HG03139 (cell line): ENCODE measurements around the gene TYW3.
A peak's percentile ranks its signal among the peaks of the same experiment; 100 is the strongest.

ENCODE experiments used
- ATAC-seq: cut with Tn5 transposase; IDR thresholded peaks from one replicate; pipeline ENCODE4 v1.9.1; 2021; ENCODE audit not compliant: unreplicated experiment

The TYW3 gene

GRCh38 chr1:74732960-74733603, at the start of gene TYW3, which contains the start of gene CRYZ:
TSS of gene TYW3 (plus strand) at chr1:74733152. CDS start at chr1:74733245, 93 bp downstream.
TSS of gene CRYZ (minus strand) at chr1:74733050. CDS start at chr1:74724821, 8,229 bp downstream.
- peak; percentile 68 for ATAC-seq

GRCh38 chr1:74683656-74684055, 49.3 kb upstream of the TYW3 start:
- ATAC-seq = no peak

GRCh38 chr1:74684301-74684700, 48.7 kb upstream of the TYW3 start:
- no peak for ATAC-seq

- no peak for ATAC-seq
These were observed 46.0 kb upstream of the TYW3 start for GRCh38 chr1:74686928-74687327.

- ATAC-seq = peak; percentile 73
These were observed 43.2 kb upstream of the TYW3 start for GRCh38 chr1:74689621-74690363.

GRCh38 chr1:74690364-74690696, 42.6 kb upstream of the TYW3 start:
- no peak for ATAC-seq

GRCh38 chr1:74690909-74691308, 42.0 kb upstream of the TYW3 start:
- ATAC-seq = no peak

GRCh38 chr1:74693473-74693872, 39.5 kb upstream of the TYW3 start:
- no peak for ATAC-seq

GRCh38 chr1:74697832-74698231, 35.1 kb upstream of the TYW3 start:
- no peak for ATAC-seq

GRCh38 chr1:74699331-74699730, 33.6 kb upstream of the TYW3 start:
- ATAC-seq = no peak

GRCh38 chr1:74703386-74704182, 29.4 kb upstream of the TYW3 start:
- ATAC-seq = no peak

GRCh38 chr1:74712881-74713280, 20.1 kb upstream of the TYW3 start:
- ATAC-seq = no peak

- ATAC-seq = no peak
These were observed 19.1 kb upstream of the TYW3 start for GRCh38 chr1:74713849-74714248.

- ATAC-seq = no peak
These were observed 18.3 kb upstream of the TYW3 start for GRCh38 chr1:74714429-74715235.

- ATAC-seq = no peak
These were observed 17.8 kb upstream of the TYW3 start for GRCh38 chr1:74715236-74715502.

GRCh38 chr1:74715806-74716205, 17.1 kb upstream of the TYW3 start:
- no peak for ATAC-seq

- no peak for ATAC-seq
These were observed 16.1 kb upstream of the TYW3 start for GRCh38 chr1:74716822-74717221.

GRCh38 chr1:74717626-74718025, 15.3 kb upstream of the TYW3 start:
- ATAC-seq = no peak

- ATAC-seq = no peak
These were observed 6.9 kb upstream of the TYW3 start for GRCh38 chr1:74726063-74726462.

- ATAC-seq = no peak
These were observed 4.2 kb upstream of the TYW3 start for GRCh38 chr1:74728736-74729135.

GRCh38 chr1:74729741-74730478, 3.0 kb upstream of the TYW3 start:
- ATAC-seq = no peak
